CD4-positive, CD25-positive, alpha-beta regulatory T cell (primary cell): Measurements from ENCODE around the gene NDST1. TPM values are rescaled to one million over a fixed set of nuclear protein-coding genes. Genes with fewer than 3 reads are reported as not detected.
A peak's percentile ranks its signal among the peaks of the same experiment; 100 is the strongest.

Experiments
- ATAC-seq, 2 donors: fragments of 150-1000 bp; cut with Tn5 transposase; one replicate each; pipeline ENCODE4 v1.10.0; 2021; ENCODE audit warnings: low read depth in 2 of 2, moderate number of reproducible peaks in 2 of 2, moderate library complexity in 1 of 2
- DNase-seq, 3 donors: peaks; one replicate each; pipeline versions ENCODE4 v3.0.0 to v3.0.0-alpha.2; 2012 to 2022; ENCODE audit warnings: mixed read lengths in 1 of 3
- H3K27ac ChIP-seq: one replicate; pipeline ENCODE4 v1.7.0; 2013; ENCODE audit warnings: mild to moderate bottlenecking, low read length; ENCODE audit not compliant: insufficient read depth, poor library complexity, severe bottlenecking
- H3K27me3 ChIP-seq: one replicate; pipeline ENCODE4 v1.7.0; 2013; ENCODE audit warnings: low read length; ENCODE audit not compliant: control insufficient read depth, insufficient read depth
- H3K36me3 ChIP-seq: one replicate; pipeline ENCODE4 v1.7.0; 2013; ENCODE audit warnings: mild to moderate bottlenecking, low read length, moderate library complexity; ENCODE audit not compliant: control insufficient read depth, insufficient read depth
- H3K4me1 ChIP-seq: 2 replicates; pipeline ENCODE4 v1.7.0; 2013; ENCODE audit warnings: mild to moderate bottlenecking, low read length; ENCODE audit not compliant: insufficient read depth, control insufficient read depth, poor library complexity, severe bottlenecking
- H3K4me3 ChIP-seq: one replicate; pipeline ENCODE4 v1.7.0; 2013; ENCODE audit warnings: low read depth, mild to moderate bottlenecking, low read length, moderate library complexity
- H3K9me3 ChIP-seq, 2 experiments: 1 replicate in 1 of 2; 2 replicates in 1 of 2; pipeline ENCODE4 v1.7.0; 2013; ENCODE audit warnings: low read length in 2 of 2, mild to moderate bottlenecking in 1 of 2, moderate library complexity in 1 of 2; ENCODE audit not compliant: control insufficient read depth in 2 of 2
- H3K27ac Mint-ChIP-seq, 3 donors: one replicate each; pipeline ENCODE4 v1.8.0; 2020 to 2022; ENCODE audit warnings: mild to moderate bottlenecking in 3 of 3, mixed read lengths in 3 of 3, moderate library complexity in 2 of 3
- H3K27me3 Mint-ChIP-seq: one replicate; pipeline ENCODE4 v1.8.0; 2022; ENCODE audit warnings: mild to moderate bottlenecking, mixed read lengths
- H3K36me3 Mint-ChIP-seq: one replicate; pipeline ENCODE4 v1.8.0; 2020; ENCODE audit warnings: mixed read lengths
- H3K4me1 Mint-ChIP-seq, 4 donors: one replicate each; pipeline ENCODE4 v1.8.0; 2020 to 2022; ENCODE audit warnings: mixed read lengths in 4 of 4, mild to moderate bottlenecking in 1 of 4
- H3K4me3 Mint-ChIP-seq, 4 donors: one replicate each; pipeline ENCODE4 v1.8.0; 2020 to 2022; ENCODE audit warnings: mild to moderate bottlenecking in 4 of 4, mixed read lengths in 4 of 4, moderate library complexity in 3 of 4
- H3K9me3 Mint-ChIP-seq, 7 donors: one replicate each; pipeline ENCODE4 v1.8.0; 2020 to 2022; ENCODE audit warnings: mixed read lengths in 7 of 7, mild to moderate bottlenecking in 3 of 7, moderate library complexity in 2 of 7
- polyA plus RNA-seq, 4 donors: library from polyadenylated mRNA; unstranded; fragments of 300-500 nt; fragmentation: Illumina TruSeq; gene quantifications; one replicate each; pipeline ENCODE4 v1.2.3, GENCODE V29; 2021
- total RNA-seq: library from RNA; stranded (reverse); gene quantifications from one replicate; pipeline ENCODE4 v1.2.3, GENCODE V29; 2022

Gene NDST1
- total and polyA plus RNA-seq, 5 donors from 2014 or later, result 2.4 TPM; not detected in 4

GRCh38 chr5:150485693-150486401 is 22.1 kb upstream of the NDST1 start:
- DNase-seq (no peak), ATAC-seq (peak in 1 of 2 donors; percentile 19)
- Histone ChIP-seq H3K36me3 (no peaks in the 10 kb centered on the region), H3K27ac (no peak overlapping the region), H3K9me3 (no peaks in the 10 kb centered on the region), H3K27me3 (peaks cover 8% of the 10 kb centered on the region), H3K4me3 (no peak overlapping the region), H3K4me1 (peaks cover 11% of the 10 kb centered on the region)
- Mint-ChIP-seq H3K27me3 (peaks cover 58% of the 10 kb centered on the region), H3K4me3 (peak overlapping the region in 1 of 4 donors; percentile 86), H3K9me3 (peaks cover 0 to 7% (median 0%) of the 10 kb centered on the region in 7 donors), H3K4me1 (peaks cover 0 to 12% (median 6%) of the 10 kb centered on the region in 4 donors), H3K36me3 (no peaks in the 10 kb centered on the region), H3K27ac (no peak overlapping the region)

- H3K4me3 Mint-ChIP-seq, result peak overlapping the region; percentile 22 to 75 (median 71)
- no peaks in the 10 kb centered on the region for H3K36me3 ChIP-seq
- no peaks in the 10 kb centered on the region for H3K36me3 Mint-ChIP-seq
- peak in 1 of 2 donors; percentile 27 for ATAC-seq
- no peak overlapping the region for H3K4me3 ChIP-seq
- H3K4me1 Mint-ChIP-seq, result peaks cover 0 to 12% (median 6%) of the 10 kb centered on the region in 4 donors
- peak in 2 of 3 donors; percentile 38 to 55 for DNase-seq
- H3K4me1 ChIP-seq, result peaks cover 11% of the 10 kb centered on the region
- peaks cover 8% of the 10 kb centered on the region for H3K27me3 ChIP-seq
- H3K9me3 ChIP-seq, result no peaks in the 10 kb centered on the region
- peaks cover 0 to 7% (median 0%) of the 10 kb centered on the region in 7 donors for H3K9me3 Mint-ChIP-seq
- no peak overlapping the region for H3K27ac ChIP-seq
- peak overlapping the region in 1 of 3 donors; percentile 88 for H3K27ac Mint-ChIP-seq
- H3K27me3 Mint-ChIP-seq, result peaks cover 66% of the 10 kb centered on the region
These were observed 21.3 kb upstream of the NDST1 start for GRCh38 chr5:150486402-150487198.

GRCh38 chr5:150487199-150488061 is 20.5 kb upstream of the NDST1 start:
- H3K27ac Mint-ChIP-seq, result peak overlapping the region in 1 of 3 donors; percentile 88
- no peaks in the 10 kb centered on the region for H3K36me3 ChIP-seq
- H3K9me3 ChIP-seq, result no peaks in the 10 kb centered on the region
- no peak overlapping the region for H3K27ac ChIP-seq
- peaks cover 11% of the 10 kb centered on the region for H3K4me1 ChIP-seq
- H3K36me3 Mint-ChIP-seq, result no peaks in the 10 kb centered on the region
- DNase-seq (no peak), ATAC-seq (no peak)
- H3K27me3 ChIP-seq, result peaks cover 8% of the 10 kb centered on the region
- peaks cover 0 to 7% (median 0%) of the 10 kb centered on the region in 7 donors for H3K9me3 Mint-ChIP-seq
- H3K4me1 Mint-ChIP-seq, result peaks cover 0 to 12% (median 6%) of the 10 kb centered on the region in 4 donors
- no peak overlapping the region for H3K4me3 ChIP-seq
- H3K27me3 Mint-ChIP-seq, result peaks cover 67% of the 10 kb centered on the region
- H3K4me3 Mint-ChIP-seq, result peak overlapping the region; percentile 35 to 75 (median 71)

GRCh38 chr5:150488519-150489359 is 19.2 kb upstream of the NDST1 start:
- H3K27ac Mint-ChIP-seq, result peak overlapping the region in 1 of 3 donors; percentile 3
- H3K36me3 Mint-ChIP-seq, result no peaks in the 10 kb centered on the region
- H3K9me3 ChIP-seq, result no peaks in the 10 kb centered on the region
- peaks cover 0 to 12% (median 6%) of the 10 kb centered on the region in 4 donors for H3K4me1 Mint-ChIP-seq
- peaks cover 54% of the 10 kb centered on the region for H3K27me3 Mint-ChIP-seq
- H3K9me3 Mint-ChIP-seq, result peaks cover 0 to 4% (median 0%) of the 10 kb centered on the region in 7 donors
- H3K27me3 ChIP-seq, result peaks cover 8% of the 10 kb centered on the region
- H3K36me3 ChIP-seq, result no peaks in the 10 kb centered on the region
- no peak overlapping the region for H3K27ac ChIP-seq
- ATAC-seq (no peak), DNase-seq (no peak)
- H3K4me3 Mint-ChIP-seq, result peak overlapping the region in 1 of 4 donors; percentile 71
- no peak overlapping the region for H3K4me3 ChIP-seq
- peaks cover 11% of the 10 kb centered on the region for H3K4me1 ChIP-seq

- DNase-seq (no peak), ATAC-seq (peak in 1 of 2 donors; percentile 46)
- Mint-ChIP-seq H3K4me1 (peaks cover 0 to 12% (median 6%) of the 10 kb centered on the region in 4 donors), H3K36me3 (no peaks in the 10 kb centered on the region), H3K4me3 (no peak overlapping the region), H3K9me3 (peaks cover 0 to 4% (median 0%) of the 10 kb centered on the region in 7 donors), H3K27ac (peak overlapping the region in 1 of 3 donors; percentile 3), H3K27me3 (peaks cover 45% of the 10 kb centered on the region)
- H3K36me3 ChIP-seq, result no peaks in the 10 kb centered on the region
- no peaks in the 10 kb centered on the region for H3K9me3 ChIP-seq
- H3K4me1 ChIP-seq, result peaks cover 11% of the 10 kb centered on the region
- no peak overlapping the region for H3K27ac ChIP-seq
- H3K27me3 ChIP-seq, result peaks cover 8% of the 10 kb centered on the region
- H3K4me3 ChIP-seq, result no peak overlapping the region
These were observed 18.3 kb upstream of the NDST1 start for GRCh38 chr5:150489360-150490295.

DNA sequence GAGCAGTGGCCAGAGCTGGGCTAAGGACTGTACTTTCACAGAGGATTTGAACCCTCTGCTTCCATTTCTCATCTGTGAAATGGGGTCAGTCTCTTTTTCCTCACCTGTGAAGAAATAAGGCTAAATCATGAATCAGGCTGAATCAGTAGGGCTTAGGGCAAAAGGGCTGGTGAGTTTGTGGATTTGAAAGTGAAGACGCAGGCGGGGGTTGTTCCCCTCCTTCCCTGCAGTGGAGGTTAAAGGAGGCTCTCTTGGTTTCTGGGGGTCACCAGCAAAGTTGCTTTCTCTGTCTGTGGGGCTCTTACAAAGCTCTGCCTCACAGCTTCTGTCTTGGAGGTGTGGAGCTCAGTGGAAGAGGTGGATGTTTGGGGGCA is 17.6 kb upstream of the NDST1 start:
- H3K27me3 ChIP-seq, result peaks cover 5% of the 10 kb centered on the region
- no peak overlapping the region for H3K4me3 Mint-ChIP-seq
- peaks cover 11% of the 10 kb centered on the region for H3K4me1 ChIP-seq
- ATAC-seq, result no peak
- no peak overlapping the region for H3K4me3 ChIP-seq
- DNase-seq, result no peak
- peaks cover 0 to 3% (median 0%) of the 10 kb centered on the region in 7 donors for H3K9me3 Mint-ChIP-seq
- no peaks in the 10 kb centered on the region for H3K9me3 ChIP-seq
- no peaks in the 10 kb centered on the region for H3K36me3 Mint-ChIP-seq
- H3K36me3 ChIP-seq, result no peaks in the 10 kb centered on the region
- peaks cover 39% of the 10 kb centered on the region for H3K27me3 Mint-ChIP-seq
- no peak overlapping the region for H3K27ac Mint-ChIP-seq
- H3K27ac ChIP-seq, result no peak overlapping the region
- H3K4me1 Mint-ChIP-seq, result peaks cover 0 to 9% (median 5%) of the 10 kb centered on the region in 4 donors
